IPS-18a (cell line): ENCODE data around the gene INPP5A.

Experiments used
- H3K27ac ChIP-seq: one replicate; pipeline ENCODE4 v1.5.1; 2013; ENCODE audit warnings: low read length
- H3K27me3 ChIP-seq: one replicate; pipeline ENCODE4 v1.6.1; 2013; ENCODE audit warnings: mild to moderate bottlenecking, low read length; ENCODE audit not compliant: control insufficient read depth, insufficient read depth
- H3K36me3 ChIP-seq: one replicate; pipeline ENCODE4 v1.6.1; 2013; ENCODE audit warnings: low read depth, low read length; ENCODE audit not compliant: control insufficient read depth
- H3K4me1 ChIP-seq: one replicate; pipeline ENCODE4 v1.6.1; 2013; ENCODE audit warnings: low read depth, low read length; ENCODE audit not compliant: control insufficient read depth
- H3K4me3 ChIP-seq: one replicate; pipeline ENCODE4 v1.5.1; 2013; ENCODE audit warnings: low read length
- H3K9ac ChIP-seq: one replicate; pipeline ENCODE4 v1.6.1; 2013; ENCODE audit warnings: mild to moderate bottlenecking, low read length, moderate library complexity
- H3K9me3 ChIP-seq: one replicate; pipeline ENCODE4 v1.6.1; 2013; ENCODE audit warnings: low read depth, low read length; ENCODE audit not compliant: control insufficient read depth

Gene INPP5A

DNA sequence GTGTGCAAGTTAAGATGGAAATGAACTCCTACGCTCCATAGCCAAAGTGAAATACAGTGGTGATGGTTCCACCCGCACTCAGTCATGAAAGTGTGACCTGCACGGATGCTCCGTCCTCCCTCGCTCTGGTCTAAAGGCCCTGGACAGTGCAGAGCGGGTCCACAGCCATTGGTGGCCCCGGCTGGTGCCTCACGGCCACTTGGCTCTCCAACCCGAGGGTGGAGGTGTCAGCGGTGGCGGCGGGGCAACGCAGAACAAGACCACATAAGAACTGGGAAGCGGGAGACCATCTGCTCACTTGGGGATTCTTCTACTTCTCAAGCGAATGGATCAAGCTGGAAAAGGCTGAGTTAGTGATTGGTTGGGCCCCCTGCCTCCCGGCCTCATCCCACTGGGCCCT lies 187.6 kb downstream of the INPP5A start:
- Histone ChIP-seq H3K9me3 (no peaks in the 10 kb centered on the region), H3K27me3 (no peaks in the 10 kb centered on the region), H3K36me3 (no peaks in the 10 kb centered on the region), H3K4me3 (no peak overlapping the region), H3K4me1 (no peaks in the 10 kb centered on the region), H3K27ac (no peak overlapping the region), H3K9ac (no peak overlapping the region)

DNA sequence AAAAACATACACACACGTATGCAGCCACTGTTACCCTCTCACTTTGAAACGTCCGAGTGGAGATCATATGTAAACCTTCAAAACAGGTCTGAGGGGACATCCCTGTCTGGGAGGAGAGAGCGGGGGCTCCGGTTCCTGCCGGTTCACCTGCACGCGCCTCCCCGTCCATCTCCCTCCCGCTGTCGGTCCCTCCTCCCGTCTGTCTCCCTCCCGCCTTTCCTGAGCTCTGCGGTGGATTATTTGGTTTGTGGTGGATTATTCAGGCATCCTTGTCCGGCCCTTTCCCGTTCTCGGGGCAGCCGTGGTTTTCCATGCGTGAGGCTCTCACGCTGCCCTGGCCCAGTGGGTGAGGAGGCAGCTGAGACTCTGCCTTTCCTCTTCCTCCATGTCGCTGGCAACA lies 188.6 kb downstream of the INPP5A start:
- Histone ChIP-seq H3K27ac (no peak overlapping the region), H3K9ac (no peak overlapping the region), H3K4me3 (no peak overlapping the region), H3K36me3 (no peaks in the 10 kb centered on the region), H3K4me1 (no peaks in the 10 kb centered on the region), H3K9me3 (no peaks in the 10 kb centered on the region), H3K27me3 (no peaks in the 10 kb centered on the region)

DNA sequence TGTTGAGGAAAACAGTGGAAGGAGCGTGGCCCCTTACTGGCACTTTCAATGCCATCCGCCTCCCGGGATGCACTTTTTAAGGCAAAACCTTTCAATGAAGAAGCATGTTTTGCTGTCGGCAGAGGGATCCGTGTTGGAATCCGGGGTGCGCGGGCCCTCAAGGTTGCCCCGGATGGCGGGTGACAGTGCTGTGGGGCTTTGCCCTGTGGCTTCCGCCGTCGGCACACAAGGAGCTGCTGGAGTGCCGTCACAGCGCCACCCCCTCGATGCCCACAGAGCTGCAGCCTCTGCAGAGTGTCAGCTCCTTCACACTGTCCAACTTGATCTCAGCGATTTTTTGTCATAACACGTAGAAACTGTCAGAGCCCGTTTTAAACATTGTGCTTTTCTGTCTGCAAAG lies 189.4 kb downstream of the INPP5A start:
- no peaks in the 10 kb centered on the region for H3K4me1 ChIP-seq
- H3K9ac ChIP-seq, result no peak overlapping the region
- H3K27ac ChIP-seq, result no peak overlapping the region
- H3K27me3 ChIP-seq, result no peaks in the 10 kb centered on the region
- no peaks in the 10 kb centered on the region for H3K36me3 ChIP-seq
- H3K9me3 ChIP-seq, result no peaks in the 10 kb centered on the region
- no peak overlapping the region for H3K4me3 ChIP-seq

DNA sequence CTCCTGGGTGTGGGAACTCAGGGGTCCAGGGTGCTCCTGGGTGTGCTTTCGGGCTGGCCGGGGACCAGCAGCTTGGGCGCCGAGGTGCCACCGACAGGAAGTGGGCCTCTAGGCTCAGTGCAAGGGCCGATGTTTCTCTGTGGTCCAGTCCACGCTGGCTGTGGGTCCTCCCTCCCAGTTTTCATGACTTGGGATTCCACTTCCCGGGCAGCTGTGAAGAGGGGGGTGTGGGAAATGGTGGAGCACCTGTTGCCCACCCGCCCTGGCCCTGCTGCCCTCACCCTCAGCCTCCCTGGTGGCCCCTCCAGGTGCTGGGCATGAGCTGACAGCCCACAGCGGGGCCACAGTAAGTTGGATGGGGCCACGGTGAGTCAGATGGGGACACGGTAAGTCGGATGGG lies 189.8 kb downstream of the INPP5A start:
- Histone ChIP-seq H3K36me3 (no peaks in the 10 kb centered on the region), H3K9me3 (no peaks in the 10 kb centered on the region), H3K4me3 (no peak overlapping the region), H3K27ac (no peak overlapping the region), H3K4me1 (no peaks in the 10 kb centered on the region), H3K9ac (no peak overlapping the region), H3K27me3 (no peaks in the 10 kb centered on the region)

DNA sequence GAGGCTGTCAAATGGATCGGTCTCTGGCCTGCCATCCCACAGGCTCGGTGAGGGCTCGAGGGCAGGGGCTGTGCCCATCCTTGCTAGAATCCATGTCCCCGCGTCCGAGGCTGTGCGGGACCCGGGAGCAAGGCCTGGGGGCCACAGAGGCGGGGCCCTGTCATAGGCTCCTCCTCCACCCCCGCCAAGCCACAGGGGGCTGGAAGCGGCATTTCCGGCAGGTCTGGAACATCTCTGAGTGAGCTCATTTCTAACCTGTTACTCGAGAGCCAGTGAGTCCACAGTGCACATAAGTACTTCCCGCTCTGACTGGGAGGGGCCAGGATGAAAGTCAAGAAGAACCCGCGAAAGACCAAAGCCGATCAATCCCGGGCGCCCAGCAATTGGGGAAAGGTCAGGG lies 190.7 kb downstream of the INPP5A start:
- Histone ChIP-seq H3K27ac (no peak overlapping the region), H3K9ac (no peak overlapping the region), H3K9me3 (no peaks in the 10 kb centered on the region), H3K27me3 (no peaks in the 10 kb centered on the region), H3K4me1 (no peaks in the 10 kb centered on the region), H3K4me3 (no peak overlapping the region), H3K36me3 (no peaks in the 10 kb centered on the region)

DNA sequence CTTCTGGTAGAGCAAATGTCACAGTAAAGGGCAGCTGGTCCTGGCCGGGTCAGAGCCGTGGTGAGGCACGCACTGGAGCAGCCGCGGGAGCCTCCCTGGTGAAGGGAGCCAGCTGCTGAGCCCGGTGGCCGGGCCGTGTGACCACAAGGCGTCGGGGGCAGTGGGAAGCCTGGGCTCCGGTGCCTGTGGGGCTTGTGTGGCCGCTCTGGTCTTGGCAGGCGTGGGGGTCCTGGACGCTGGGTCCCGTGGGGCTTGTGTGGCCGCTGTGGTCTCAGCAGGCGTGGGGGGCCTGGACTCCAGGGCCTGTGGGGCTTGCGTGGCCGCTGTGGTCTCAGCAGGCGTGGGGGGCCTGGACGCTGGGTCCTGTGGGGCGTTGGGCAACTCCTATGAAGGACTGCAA lies 191.2 kb downstream of the INPP5A start:
- Histone ChIP-seq H3K4me3 (no peak overlapping the region), H3K27me3 (no peaks in the 10 kb centered on the region), H3K9ac (no peak overlapping the region), H3K36me3 (no peaks in the 10 kb centered on the region), H3K27ac (no peak overlapping the region), H3K9me3 (no peaks in the 10 kb centered on the region), H3K4me1 (no peaks in the 10 kb centered on the region)

DNA sequence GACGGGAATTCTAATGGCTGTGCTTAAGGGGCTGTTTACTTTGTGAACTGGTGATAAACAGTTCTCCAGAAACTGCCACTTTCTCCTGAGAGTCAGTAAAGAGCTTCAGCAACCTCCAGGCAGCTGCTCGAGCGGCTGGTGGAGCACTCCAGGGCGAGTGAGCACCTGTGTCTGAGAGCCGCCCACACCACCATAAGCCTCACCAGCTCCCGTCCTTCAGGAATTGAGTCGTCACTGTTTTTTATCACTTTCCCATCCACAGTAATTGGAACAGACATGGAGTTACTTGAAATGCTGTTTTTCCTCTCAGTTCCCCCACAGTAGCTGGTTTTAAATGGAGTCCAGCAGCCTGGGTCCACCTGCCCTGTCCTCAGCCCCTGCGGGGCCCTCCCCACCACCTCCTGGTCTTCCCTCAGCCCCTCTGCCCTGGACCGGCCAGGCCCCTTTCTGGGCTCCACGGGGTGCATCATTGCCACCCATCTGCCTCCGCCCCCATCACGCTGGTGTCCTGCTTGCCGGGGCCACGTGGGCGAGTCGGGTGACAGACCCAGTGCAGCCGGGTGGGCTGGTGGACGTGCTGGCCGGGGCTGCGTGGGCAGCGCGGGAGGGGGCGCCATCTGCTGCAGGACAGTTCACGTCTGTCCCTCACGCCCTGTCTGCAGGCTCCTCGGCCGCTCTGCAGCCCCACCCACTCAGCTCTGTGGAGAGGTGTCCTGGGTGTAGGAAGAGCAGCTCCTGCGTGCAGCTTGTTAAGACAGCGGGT lies 192.4 kb downstream of the INPP5A start:
- Histone ChIP-seq H3K9ac (no peak overlapping the region), H3K4me1 (no peaks in the 10 kb centered on the region), H3K9me3 (no peaks in the 10 kb centered on the region), H3K27me3 (no peaks in the 10 kb centered on the region), H3K4me3 (no peak overlapping the region), H3K36me3 (no peaks in the 10 kb centered on the region), H3K27ac (no peak overlapping the region)

DNA sequence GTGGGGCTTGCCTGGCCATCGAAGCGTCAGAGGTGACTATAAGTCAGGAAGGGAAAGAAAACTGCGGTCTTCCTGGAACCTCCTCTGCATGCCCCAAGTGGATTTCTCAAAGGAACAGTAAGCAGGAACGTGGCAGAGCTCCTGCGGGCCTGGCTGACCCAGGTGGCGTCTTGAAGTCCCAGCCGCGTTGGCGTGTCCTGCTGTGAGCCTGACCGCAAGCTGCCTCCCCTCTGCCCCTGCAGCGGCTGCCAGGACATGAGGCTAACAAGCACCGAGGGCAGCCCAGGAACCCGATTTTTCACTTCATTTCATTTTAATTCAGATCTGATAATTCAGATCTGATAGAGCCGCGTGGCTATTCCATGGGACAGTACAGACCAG lies 193.0 kb downstream of the INPP5A start:
- no peaks in the 10 kb centered on the region for H3K9me3 ChIP-seq
- no peaks in the 10 kb centered on the region for H3K27me3 ChIP-seq
- H3K9ac ChIP-seq, result no peak overlapping the region
- no peaks in the 10 kb centered on the region for H3K4me1 ChIP-seq
- H3K27ac ChIP-seq, result no peak overlapping the region
- no peak overlapping the region for H3K4me3 ChIP-seq
- no peaks in the 10 kb centered on the region for H3K36me3 ChIP-seq

DNA sequence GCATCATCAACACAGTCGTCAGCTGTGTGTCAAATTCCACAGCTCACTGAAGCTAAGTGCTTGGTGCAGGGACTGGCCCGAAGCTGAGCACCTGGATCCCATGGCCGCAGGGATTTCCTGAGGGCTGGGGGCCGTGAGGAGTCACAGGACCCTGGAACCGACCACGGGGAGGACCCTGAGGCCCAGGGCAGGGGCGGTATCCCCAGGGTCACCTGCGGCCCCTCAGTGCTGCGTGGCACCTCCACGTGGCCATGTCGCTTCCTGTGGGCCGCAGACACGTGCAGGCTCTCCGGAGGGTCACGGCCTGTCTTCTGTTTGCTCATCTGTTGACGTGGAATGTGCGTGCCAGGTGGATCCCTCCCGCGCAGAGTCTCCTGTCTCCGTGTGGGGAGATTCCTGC lies 194.9 kb downstream of the INPP5A start:
- Histone ChIP-seq H3K4me3 (no peak overlapping the region), H3K27ac (no peak overlapping the region), H3K36me3 (no peaks in the 10 kb centered on the region), H3K4me1 (no peaks in the 10 kb centered on the region), H3K9me3 (no peaks in the 10 kb centered on the region), H3K27me3 (no peaks in the 10 kb centered on the region), H3K9ac (no peak overlapping the region)

DNA sequence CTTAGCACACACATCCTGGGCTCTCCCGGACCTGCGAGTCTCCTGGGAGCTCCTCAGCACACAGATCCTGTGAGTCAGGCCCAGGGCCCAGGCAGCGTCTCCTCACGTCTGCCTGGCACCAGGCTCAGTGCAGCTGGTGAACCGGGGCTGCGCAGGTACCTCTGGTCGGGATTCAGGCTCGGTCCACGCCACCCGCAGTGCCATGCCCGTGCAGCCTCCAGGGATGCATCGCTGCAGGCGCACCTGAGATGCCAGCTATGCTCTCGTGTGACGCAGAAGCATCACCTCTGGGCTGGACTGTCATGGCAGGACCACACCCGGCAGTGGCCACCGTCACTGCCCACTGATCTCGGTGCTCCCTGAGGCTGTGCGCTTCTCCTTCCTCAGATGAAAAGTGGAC lies 196.3 kb downstream of the INPP5A start:
- H3K4me3 ChIP-seq, result no peak overlapping the region
- H3K36me3 ChIP-seq, result no peaks in the 10 kb centered on the region
- no peaks in the 10 kb centered on the region for H3K4me1 ChIP-seq
- H3K9me3 ChIP-seq, result no peaks in the 10 kb centered on the region
- H3K27ac ChIP-seq, result no peak overlapping the region
- H3K27me3 ChIP-seq, result no peaks in the 10 kb centered on the region
- no peak overlapping the region for H3K9ac ChIP-seq

DNA sequence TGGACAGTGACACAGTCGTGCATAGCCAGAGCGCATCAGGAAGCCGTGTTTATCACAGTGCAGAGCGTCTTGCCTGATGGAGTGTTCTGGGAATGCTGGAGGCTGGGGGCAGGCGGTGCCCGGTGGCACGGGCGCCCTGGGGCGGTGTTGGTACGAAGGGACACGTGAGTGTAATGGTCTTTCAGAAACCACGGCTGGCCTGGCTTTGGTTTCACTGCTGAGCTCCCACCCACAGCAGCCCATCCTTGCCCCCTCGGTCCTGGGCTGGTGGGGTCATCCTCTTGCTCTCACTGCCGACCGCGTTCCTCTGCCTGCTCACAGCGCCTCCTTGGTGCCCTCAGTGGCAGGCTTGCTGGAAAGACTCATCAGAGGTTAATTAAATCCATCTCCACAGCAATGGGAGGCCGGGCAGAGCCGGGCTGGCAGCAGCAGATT lies 197.8 kb downstream of the INPP5A start:
- Histone ChIP-seq H3K9ac (no peak overlapping the region), H3K27ac (no peak overlapping the region), H3K4me3 (no peak overlapping the region), H3K27me3 (no peaks in the 10 kb centered on the region), H3K36me3 (no peaks in the 10 kb centered on the region), H3K4me1 (no peaks in the 10 kb centered on the region), H3K9me3 (no peaks in the 10 kb centered on the region)

DNA sequence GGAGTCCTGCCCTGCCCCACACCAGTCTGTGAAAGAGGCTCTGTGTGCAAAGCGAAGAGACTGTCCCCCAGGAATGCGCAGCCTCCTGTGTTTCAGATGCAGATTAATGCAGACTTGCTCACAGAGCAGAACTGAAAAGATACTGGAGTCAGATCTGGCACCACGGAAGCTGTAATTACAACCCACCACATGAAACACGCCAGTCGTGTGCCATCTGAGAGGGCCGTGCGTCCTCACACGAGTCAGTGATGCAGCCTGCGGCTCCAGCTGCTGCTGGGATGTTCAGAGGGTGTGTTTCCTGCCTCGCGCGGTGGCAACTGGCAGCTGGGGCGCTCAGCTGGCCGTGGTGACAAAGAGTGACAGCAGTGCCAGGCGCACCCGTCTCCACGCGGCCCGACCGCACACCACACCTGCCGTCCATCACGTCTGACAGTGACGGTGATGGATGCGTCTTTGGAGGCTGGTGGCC lies 198.4 kb downstream of the INPP5A start:
- no peaks in the 10 kb centered on the region for H3K27me3 ChIP-seq
- H3K27ac ChIP-seq, result no peak overlapping the region
- H3K36me3 ChIP-seq, result no peaks in the 10 kb centered on the region
- H3K9me3 ChIP-seq, result no peaks in the 10 kb centered on the region
- no peak overlapping the region for H3K4me3 ChIP-seq
- no peaks in the 10 kb centered on the region for H3K4me1 ChIP-seq
- no peak overlapping the region for H3K9ac ChIP-seq
